GM23338 (cell line): ENCODE data around the gene TRAF3IP3. TPM values are rescaled to one million over a fixed set of nuclear protein-coding genes. Genes with fewer than 3 reads are reported as not detected.

Source experiments
- ATAC-seq: fragments of 200-7000 bp; cut with Tn5 transposase; 3 replicates; pipeline ENCODE4 v1.9.1; 2020
- DNase-seq: peaks from one replicate; pipeline ENCODE4 v3.0.0-alpha.2; 2015; ENCODE audit warnings: low spot score
- H2AFZ ChIP-seq: fragments of 200-600 bp; sonication (generic); 2 replicates; pipeline ENCODE4 v1.8.0; 2016; ENCODE audit warnings: antibody characterized with exemption, mild to moderate bottlenecking, moderate library complexity
- H3F3A ChIP-seq: fragments of 200-600 bp; sonication (generic); replicated peaks from 2 replicates; pipeline ENCODE4 v1.8.0; 2017; ENCODE audit warnings: antibody characterized with exemption, mixed run types, low read depth
- H3K27ac ChIP-seq: fragments of 200-600 bp; sonication (generic); 2 replicates; pipeline ENCODE4 v1.6.1; 2016; ENCODE audit warnings: low read depth
- H3K27me3 ChIP-seq: fragments of 200-600 bp; sonication (generic); 2 replicates; pipeline ENCODE4 v1.8.0; 2016; ENCODE audit warnings: mild to moderate bottlenecking, mixed run types, moderate library complexity; ENCODE audit not compliant: insufficient read depth
- H3K36me3 ChIP-seq: fragments of 200-600 bp; sonication (generic); 2 replicates; pipeline ENCODE4 v1.8.0; 2016; ENCODE audit warnings: mild to moderate bottlenecking; ENCODE audit not compliant: insufficient read depth
- H3K4me1 ChIP-seq: fragments of 200-600 bp; sonication (generic); 2 replicates; pipeline ENCODE4 v1.8.0; 2016; ENCODE audit warnings: mild to moderate bottlenecking, moderate library complexity; ENCODE audit not compliant: insufficient read depth
- H3K4me2 ChIP-seq: fragments of 200-600 bp; sonication (generic); 2 replicates; pipeline ENCODE4 v1.7.1; 2017; ENCODE audit warnings: mixed run types
- H3K4me3 ChIP-seq: fragments of 200-600 bp; sonication (generic); 2 replicates; pipeline ENCODE4 v1.6.1; 2016; ENCODE audit warnings: mixed run types
- H3K79me2 ChIP-seq: fragments of 200-600 bp; sonication (generic); replicated peaks from 2 replicates; pipeline ENCODE4 v1.8.0; 2017; ENCODE audit warnings: mild to moderate bottlenecking; ENCODE audit not compliant: insufficient read depth
- H3K9me2 ChIP-seq: fragments of 200-600 bp; sonication (generic); 2 replicates; pipeline ENCODE4 v1.8.0; 2017; ENCODE audit not compliant: insufficient read depth
- H4K20me1 ChIP-seq: fragments of 200-600 bp; sonication (generic); replicated peaks from 2 replicates; pipeline ENCODE4 v1.8.0; 2017; ENCODE audit warnings: mild to moderate bottlenecking; ENCODE audit not compliant: insufficient read depth
- H3K27ac Mint-ChIP-seq: 2 replicates; pipeline ENCODE4 v1.8.0; 2020; ENCODE audit warnings: inconsistent platforms, mild to moderate bottlenecking, moderate library complexity, mixed read lengths
- H3K27me3 Mint-ChIP-seq: 3 replicates; pipeline ENCODE4 v1.8.0; 2022; ENCODE audit warnings: low read depth, mild to moderate bottlenecking, moderate library complexity, mixed read lengths, inconsistent platforms; ENCODE audit not compliant: insufficient read depth, poor library complexity
- H3K36me3 Mint-ChIP-seq: 3 replicates; pipeline ENCODE4 v1.8.0; 2021; ENCODE audit warnings: low read depth, mild to moderate bottlenecking, inconsistent platforms, moderate library complexity, mixed read lengths
- H3K4me1 Mint-ChIP-seq: 3 replicates; pipeline ENCODE4 v1.8.0; 2020; ENCODE audit warnings: mild to moderate bottlenecking, inconsistent platforms, mixed read lengths
- H3K4me3 Mint-ChIP-seq: 3 replicates; pipeline ENCODE4 v1.8.0; 2021; ENCODE audit warnings: moderate library complexity, mild to moderate bottlenecking, inconsistent platforms, mixed read lengths
- H3K9me3 Mint-ChIP-seq: 3 replicates; pipeline ENCODE4 v1.8.0; 2020; ENCODE audit warnings: moderate library complexity, mild to moderate bottlenecking, inconsistent platforms, mixed read lengths
- CREB1 ChIP-seq: fragments of 250-450 bp; sonication (Bioruptor Pico); IDR thresholded peaks from 2 replicates; pipeline ENCODE4 v1.5.0; 2020; ENCODE audit warnings: low read depth, mild to moderate bottlenecking, moderate library complexity
- CTCF ChIP-seq, 2 experiments: fragments of 200-600 bp in 1 of 2; sonication (generic) in 1 of 2; conservative IDR thresholded peaks; 2 replicates each; pipeline versions ENCODE4 v1.5.1 to v1.6.1; 2016 to 2017; ENCODE audit warnings: antibody characterized with exemption in 2 of 2, low read depth in 2 of 2, mild to moderate bottlenecking in 2 of 2, moderate library complexity in 1 of 2
- ETS1 ChIP-seq: IDR thresholded peaks from 2 replicates; pipeline ENCODE4 v1.6.1; 2016; ENCODE audit warnings: antibody characterized with exemption
- EZH2 ChIP-seq: fragments of 200-600 bp; sonication (generic); IDR thresholded peaks from one replicate; pipeline ENCODE4 v1.8.0; 2017; ENCODE audit warnings: antibody characterized with exemption, mild to moderate bottlenecking, low read depth; ENCODE audit not compliant: unreplicated experiment
- EZH2phosphoT487 ChIP-seq: fragments of 200-600 bp; sonication (generic); IDR thresholded peaks from one replicate; pipeline ENCODE4 v1.8.1; 2018; ENCODE audit warnings: antibody characterized with exemption; ENCODE audit not compliant: unreplicated experiment
- JUNB ChIP-seq: IDR thresholded peaks from one replicate; pipeline ENCODE4 v1.6.1; 2016; ENCODE audit warnings: antibody characterized with exemption; ENCODE audit not compliant: unreplicated experiment
- NANOG ChIP-seq: IDR thresholded peaks from 2 replicates; pipeline ENCODE4 v1.6.1; 2016; ENCODE audit warnings: antibody characterized with exemption, borderline replicate concordance
- POLR2AphosphoS5 ChIP-seq: IDR thresholded peaks from 2 replicates; pipeline ENCODE4 v1.6.1; 2016; ENCODE audit warnings: antibody characterized with exemption, low read depth
- STAT1 ChIP-seq: IDR thresholded peaks from one replicate; pipeline ENCODE4 v1.6.1; 2016; ENCODE audit warnings: antibody characterized with exemption; ENCODE audit not compliant: unreplicated experiment
- ZNF114 ChIP-seq: fragments of 250-450 bp; sonication (Bioruptor Pico); IDR thresholded peaks from 2 replicates; pipeline ENCODE4 v1.5.0; 2020; ENCODE audit warnings: mild to moderate bottlenecking, moderate library complexity
- ZNF331 ChIP-seq: fragments of 250-450 bp; sonication (Bioruptor Pico); IDR thresholded peaks from 2 replicates; pipeline ENCODE4 v1.5.0; 2020; ENCODE audit warnings: low read depth, mild to moderate bottlenecking, moderate library complexity
- polyA plus RNA-seq: library from polyadenylated mRNA; unstranded; fragments of >200 nt; fragmentation: Nextera tagmentation; extraction: Ambion mirVana; gene quantifications from 2 replicates; pipeline ENCODE4 v1.2.1, GENCODE V29; 2016
- total RNA-seq: library from RNA; depleted of rRNA; stranded (reverse); fragments of >200 nt; shearing (Covaris generic); gene quantifications from 2 replicates; pipeline ENCODE4 v1.2.3, GENCODE V29; 2014
- TF ChIP-seq, protein P1 (sequence below): IDR thresholded peaks from one replicate; pipeline ENCODE4 v1.6.1; 2018; ENCODE audit warnings: antibody characterized with exemption; ENCODE audit not compliant: unreplicated experiment
- TF ChIP-seq, protein P2 (sequence below): fragments of 250-450 bp; sonication (Bioruptor Pico); IDR thresholded peaks from 2 replicates; pipeline ENCODE4 v1.5.0; 2020; ENCODE audit warnings: mild to moderate bottlenecking, moderate library complexity

TRAF3IP3 gene
- total and polyA plus RNA-seq, 2 experiments from 2014 or later, result not detected

DNA sequence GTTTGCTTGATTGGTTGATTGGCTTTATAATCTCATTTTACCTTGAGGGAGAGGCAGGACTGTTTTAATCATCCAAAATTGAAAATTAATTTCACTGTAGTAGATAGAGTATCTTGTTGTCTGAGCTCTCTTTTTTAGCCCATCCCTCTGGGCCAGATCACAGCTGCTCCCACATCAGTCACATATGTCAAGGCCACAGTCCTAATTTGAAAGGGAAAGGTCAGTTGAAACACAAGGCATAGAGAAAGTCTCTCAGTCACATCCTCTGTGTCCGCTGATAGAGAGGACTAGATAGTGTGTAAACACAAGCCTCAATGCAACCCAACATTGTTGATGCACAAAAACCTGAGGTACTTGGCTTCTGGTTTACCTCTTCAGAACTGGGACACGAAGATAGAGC, 21.7 kb downstream of the TRAF3IP3 start:
- no peaks in the 10 kb centered on the region for H3K4me1 Mint-ChIP-seq
- no peak overlapping the region for H2AFZ ChIP-seq

More for the DNA sequence above, 21.7 kb downstream of the TRAF3IP3 start:
- H3K27me3 ChIP-seq, result no peaks in the 10 kb centered on the region
- Mint-ChIP-seq H3K36me3 (no peaks in the 10 kb centered on the region), H3K27ac (no peak overlapping the region), H3K4me3 (no peak overlapping the region), H3K27me3 (peaks cover 1% of the 10 kb centered on the region), H3K9me3 (no peaks in the 10 kb centered on the region)
- H3K9me2 ChIP-seq, result no peaks in the 10 kb centered on the region
- DNase-seq (no peak), ATAC-seq (no peak)
- no peak overlapping the region for H3K4me3 ChIP-seq
- no peaks in the 10 kb centered on the region for H3K79me2 ChIP-seq
- H3K4me2 ChIP-seq, result no peak overlapping the region
- TF ChIP-seq, protein P1, sequence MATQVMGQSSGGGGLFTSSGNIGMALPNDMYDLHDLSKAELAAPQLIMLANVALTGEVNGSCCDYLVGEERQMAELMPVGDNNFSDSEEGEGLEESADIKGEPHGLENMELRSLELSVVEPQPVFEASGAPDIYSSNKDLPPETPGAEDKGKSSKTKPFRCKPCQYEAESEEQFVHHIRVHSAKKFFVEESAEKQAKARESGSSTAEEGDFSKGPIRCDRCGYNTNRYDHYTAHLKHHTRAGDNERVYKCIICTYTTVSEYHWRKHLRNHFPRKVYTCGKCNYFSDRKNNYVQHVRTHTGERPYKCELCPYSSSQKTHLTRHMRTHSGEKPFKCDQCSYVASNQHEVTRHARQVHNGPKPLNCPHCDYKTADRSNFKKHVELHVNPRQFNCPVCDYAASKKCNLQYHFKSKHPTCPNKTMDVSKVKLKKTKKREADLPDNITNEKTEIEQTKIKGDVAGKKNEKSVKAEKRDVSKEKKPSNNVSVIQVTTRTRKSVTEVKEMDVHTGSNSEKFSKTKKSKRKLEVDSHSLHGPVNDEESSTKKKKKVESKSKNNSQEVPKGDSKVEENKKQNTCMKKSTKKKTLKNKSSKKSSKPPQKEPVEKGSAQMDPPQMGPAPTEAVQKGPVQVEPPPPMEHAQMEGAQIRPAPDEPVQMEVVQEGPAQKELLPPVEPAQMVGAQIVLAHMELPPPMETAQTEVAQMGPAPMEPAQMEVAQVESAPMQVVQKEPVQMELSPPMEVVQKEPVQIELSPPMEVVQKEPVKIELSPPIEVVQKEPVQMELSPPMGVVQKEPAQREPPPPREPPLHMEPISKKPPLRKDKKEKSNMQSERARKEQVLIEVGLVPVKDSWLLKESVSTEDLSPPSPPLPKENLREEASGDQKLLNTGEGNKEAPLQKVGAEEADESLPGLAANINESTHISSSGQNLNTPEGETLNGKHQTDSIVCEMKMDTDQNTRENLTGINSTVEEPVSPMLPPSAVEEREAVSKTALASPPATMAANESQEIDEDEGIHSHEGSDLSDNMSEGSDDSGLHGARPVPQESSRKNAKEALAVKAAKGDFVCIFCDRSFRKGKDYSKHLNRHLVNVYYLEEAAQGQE, result no peak
- TF ChIP-seq JUNB (no peak), CREB1 (no peak), ETS1 (no peak), EZH2phosphoT487 (no peak), ZNF114 (CRISPR knock-in tag) (no peak), EZH2 (no peak), STAT1 (no peak), NANOG (no peak), ZNF331 (CRISPR knock-in tag) (no peak), CTCF (conservative IDR thresholded peaks at IDR 0.05; ENCODE audit: low read depth in 2 of 2) (no peak), POLR2AphosphoS5 (no peak)
- TF ChIP-seq, protein P2, sequence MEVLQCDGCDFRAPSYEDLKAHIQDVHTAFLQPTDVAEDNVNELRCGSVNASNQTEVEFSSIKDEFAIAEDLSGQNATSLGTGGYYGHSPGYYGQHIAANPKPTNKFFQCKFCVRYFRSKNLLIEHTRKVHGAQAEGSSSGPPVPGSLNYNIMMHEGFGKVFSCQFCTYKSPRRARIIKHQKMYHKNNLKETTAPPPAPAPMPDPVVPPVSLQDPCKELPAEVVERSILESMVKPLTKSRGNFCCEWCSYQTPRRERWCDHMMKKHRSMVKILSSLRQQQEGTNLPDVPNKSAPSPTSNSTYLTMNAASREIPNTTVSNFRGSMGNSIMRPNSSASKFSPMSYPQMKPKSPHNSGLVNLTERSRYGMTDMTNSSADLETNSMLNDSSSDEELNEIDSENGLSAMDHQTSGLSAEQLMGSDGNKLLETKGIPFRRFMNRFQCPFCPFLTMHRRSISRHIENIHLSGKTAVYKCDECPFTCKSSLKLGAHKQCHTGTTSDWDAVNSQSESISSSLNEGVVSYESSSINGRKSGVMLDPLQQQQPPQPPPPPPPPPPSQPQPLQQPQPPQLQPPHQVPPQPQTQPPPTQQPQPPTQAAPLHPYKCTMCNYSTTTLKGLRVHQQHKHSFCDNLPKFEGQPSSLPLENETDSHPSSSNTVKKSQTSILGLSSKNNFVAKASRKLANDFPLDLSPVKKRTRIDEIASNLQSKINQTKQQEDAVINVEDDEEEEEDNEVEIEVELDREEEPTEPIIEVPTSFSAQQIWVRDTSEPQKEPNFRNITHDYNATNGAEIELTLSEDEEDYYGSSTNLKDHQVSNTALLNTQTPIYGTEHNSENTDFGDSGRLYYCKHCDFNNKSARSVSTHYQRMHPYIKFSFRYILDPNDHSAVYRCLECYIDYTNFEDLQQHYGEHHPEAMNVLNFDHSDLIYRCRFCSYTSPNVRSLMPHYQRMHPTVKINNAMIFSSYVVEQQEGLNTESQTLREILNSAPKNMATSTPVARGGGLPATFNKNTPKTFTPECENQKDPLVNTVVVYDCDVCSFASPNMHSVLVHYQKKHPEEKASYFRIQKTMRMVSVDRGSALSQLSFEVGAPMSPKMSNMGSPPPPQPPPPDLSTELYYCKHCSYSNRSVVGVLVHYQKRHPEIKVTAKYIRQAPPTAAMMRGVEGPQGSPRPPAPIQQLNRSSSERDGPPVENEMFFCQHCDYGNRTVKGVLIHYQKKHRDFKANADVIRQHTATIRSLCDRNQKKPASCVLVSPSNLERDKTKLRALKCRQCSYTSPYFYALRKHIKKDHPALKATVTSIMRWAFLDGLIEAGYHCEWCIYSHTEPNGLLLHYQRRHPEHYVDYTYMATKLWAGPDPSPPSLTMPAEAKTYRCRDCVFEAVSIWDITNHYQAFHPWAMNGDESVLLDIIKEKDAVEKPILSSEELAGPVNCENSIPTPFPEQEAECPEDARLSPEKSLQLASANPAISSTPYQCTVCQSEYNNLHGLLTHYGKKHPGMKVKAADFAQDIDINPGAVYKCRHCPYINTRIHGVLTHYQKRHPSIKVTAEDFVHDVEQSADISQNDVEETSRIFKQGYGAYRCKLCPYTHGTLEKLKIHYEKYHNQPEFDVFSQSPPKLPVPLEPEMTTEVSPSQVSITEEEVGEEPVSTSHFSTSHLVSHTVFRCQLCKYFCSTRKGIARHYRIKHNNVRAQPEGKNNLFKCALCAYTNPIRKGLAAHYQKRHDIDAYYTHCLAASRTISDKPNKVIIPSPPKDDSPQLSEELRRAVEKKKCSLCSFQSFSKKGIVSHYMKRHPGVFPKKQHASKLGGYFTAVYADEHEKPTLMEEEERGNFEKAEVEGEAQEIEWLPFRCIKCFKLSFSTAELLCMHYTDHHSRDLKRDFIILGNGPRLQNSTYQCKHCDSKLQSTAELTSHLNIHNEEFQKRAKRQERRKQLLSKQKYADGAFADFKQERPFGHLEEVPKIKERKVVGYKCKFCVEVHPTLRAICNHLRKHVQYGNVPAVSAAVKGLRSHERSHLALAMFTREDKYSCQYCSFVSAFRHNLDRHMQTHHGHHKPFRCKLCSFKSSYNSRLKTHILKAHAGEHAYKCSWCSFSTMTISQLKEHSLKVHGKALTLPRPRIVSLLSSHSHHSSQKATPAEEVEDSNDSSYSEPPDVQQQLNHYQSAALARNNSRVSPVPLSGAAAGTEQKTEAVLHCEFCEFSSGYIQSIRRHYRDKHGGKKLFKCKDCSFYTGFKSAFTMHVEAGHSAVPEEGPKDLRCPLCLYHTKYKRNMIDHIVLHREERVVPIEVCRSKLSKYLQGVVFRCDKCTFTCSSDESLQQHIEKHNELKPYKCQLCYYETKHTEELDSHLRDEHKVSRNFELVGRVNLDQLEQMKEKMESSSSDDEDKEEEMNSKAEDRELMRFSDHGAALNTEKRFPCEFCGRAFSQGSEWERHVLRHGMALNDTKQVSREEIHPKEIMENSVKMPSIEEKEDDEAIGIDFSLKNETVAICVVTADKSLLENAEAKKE (CRISPR knock-in tag), result no peak
- H3F3A ChIP-seq, result no peaks in the 10 kb centered on the region
- H3K36me3 ChIP-seq, result no peaks in the 10 kb centered on the region
- H3K27ac ChIP-seq, result no peak overlapping the region
- H3K4me1 ChIP-seq, result no peaks in the 10 kb centered on the region
- H4K20me1 ChIP-seq, result no peaks in the 10 kb centered on the region; the same call in 1 of the 2 replicates
